Hepatocyte (in vitro differentiated cells): Measurements from ENCODE around the gene RGS14.

Experiments used
- CTCF ChIP-seq: fragments of 200-600 bp; sonication (generic); IDR thresholded peaks from 2 replicates; pipeline ENCODE4 v1.5.1; 2016; ENCODE audit warnings: antibody characterized with exemption, mild to moderate bottlenecking; ENCODE audit not compliant: poor library complexity
- EZH2 ChIP-seq: fragments of 200-600 bp; sonication (generic); IDR thresholded peaks from 2 replicates; pipeline ENCODE4 v1.6.1; 2016; ENCODE audit warnings: antibody characterized with exemption, mild to moderate bottlenecking, borderline replicate concordance
- EZH2phosphoT487 ChIP-seq: fragments of 200-600 bp; sonication (generic); IDR thresholded peaks from one replicate; pipeline ENCODE4 v1.6.1; 2018; ENCODE audit warnings: antibody characterized with exemption, mild to moderate bottlenecking, low read depth, moderate library complexity; ENCODE audit not compliant: unreplicated experiment, severe bottlenecking

DNA sequence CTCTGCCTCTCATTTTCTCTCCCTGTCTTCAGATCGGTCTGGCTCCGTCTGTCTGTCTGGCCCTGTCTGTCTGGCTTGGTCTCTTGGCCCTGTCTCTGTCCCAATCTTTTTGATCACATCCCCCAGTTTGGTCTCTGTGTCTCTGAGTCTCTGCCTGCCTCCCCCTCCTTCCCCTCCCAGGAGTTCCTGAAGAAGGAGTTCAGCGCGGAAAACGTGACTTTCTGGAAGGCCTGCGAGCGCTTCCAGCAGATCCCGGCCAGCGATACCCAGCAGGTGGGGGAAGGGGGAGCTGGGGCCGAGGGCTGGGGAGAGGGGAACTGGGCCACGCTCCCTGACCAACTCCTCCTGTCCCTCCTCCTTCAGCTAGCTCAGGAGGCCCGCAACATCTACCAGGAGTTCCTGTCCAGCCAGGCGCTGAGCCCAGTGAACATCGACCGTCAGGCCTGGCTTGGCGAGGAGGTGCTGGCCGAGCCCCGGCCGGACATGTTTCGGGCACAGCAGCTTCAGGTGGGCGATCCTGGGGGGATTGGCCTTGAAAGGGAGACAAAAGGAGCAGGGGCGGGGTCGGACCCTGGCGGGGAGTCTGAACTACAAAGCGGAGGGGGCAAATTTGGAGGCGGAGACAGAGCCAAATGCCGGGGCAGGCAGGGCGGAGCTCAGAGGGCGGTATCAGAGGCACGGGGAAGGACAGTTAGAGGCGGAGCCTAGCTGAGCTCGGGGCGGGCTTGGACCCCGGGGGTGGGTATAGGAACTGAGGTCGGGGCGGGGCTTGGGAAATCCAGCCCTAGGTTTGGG, 9.0 kb downstream of the RGS14 start:
- TF ChIP-seq CTCF (no peak), EZH2 (no peak), EZH2phosphoT487 (no peak)
